Karpas-422 (cell line): ENCODE data around the gene NUDCD3. TPM values are rescaled to one million over a fixed set of nuclear protein-coding genes. Genes with fewer than 3 reads are reported as not detected.

Experiments used
- DNase-seq: peaks from one replicate; pipeline ENCODE4 v3.0.0-alpha.2; 2015
- H2AFZ ChIP-seq: fragments of 200-600 bp; sonication (generic); 2 replicates; pipeline ENCODE4 v1.6.1; 2014; ENCODE audit warnings: antibody characterized with exemption, low read length, mixed read lengths
- H3K27ac ChIP-seq: fragments of 200-600 bp; sonication (generic); 2 replicates; pipeline ENCODE4 v1.5.1; 2014; ENCODE audit warnings: mild to moderate bottlenecking, low read length, moderate library complexity
- H3K27me3 ChIP-seq: fragments of 200-600 bp; sonication (generic); 2 replicates; pipeline ENCODE4 v1.6.1; 2014; ENCODE audit warnings: low read length, mixed read lengths
- H3K36me3 ChIP-seq: fragments of 200-600 bp; sonication (generic); 2 replicates; pipeline ENCODE4 v1.6.1; 2014; ENCODE audit warnings: low read length, mixed read lengths; ENCODE audit not compliant: insufficient read depth
- H3K4me1 ChIP-seq: fragments of 200-600 bp; sonication (generic); 2 replicates; pipeline ENCODE4 v1.6.1; 2014; ENCODE audit warnings: mild to moderate bottlenecking, low read length, mixed read lengths
- H3K4me2 ChIP-seq: fragments of 200-600 bp; sonication (generic); 2 replicates; pipeline ENCODE4 v1.6.1; 2014; ENCODE audit warnings: low read length, low read depth, mild to moderate bottlenecking; ENCODE audit not compliant: poor library complexity, severe bottlenecking
- H3K4me3 ChIP-seq: fragments of 200-600 bp; sonication (generic); 2 replicates; pipeline ENCODE4 v1.5.1; 2014; ENCODE audit warnings: mild to moderate bottlenecking, antibody characterized with exemption, low read length, mixed read lengths
- H3K79me2 ChIP-seq: fragments of 200-600 bp; sonication (generic); 2 replicates; pipeline ENCODE4 v1.6.1; 2014; ENCODE audit warnings: mild to moderate bottlenecking, low read length, mixed read lengths
- H3K9ac ChIP-seq: fragments of 200-600 bp; sonication (generic); 2 replicates; pipeline ENCODE4 v1.6.0; 2014; ENCODE audit warnings: low read length
- H3K9me2 ChIP-seq: fragments of 200-600 bp; sonication (generic), shearing (Covaris generic); replicated peaks from 2 replicates; pipeline ENCODE4 v1.6.0; 2014; ENCODE audit warnings: mild to moderate bottlenecking, low read length, moderate library complexity; ENCODE audit not compliant: insufficient read depth
- H3K9me3 ChIP-seq: fragments of 300-700, 200-600 bp; sonication (generic); 2 replicates; pipeline ENCODE4 v1.6.1; 2014; ENCODE audit warnings: low read length, mixed read lengths
- H4K20me1 ChIP-seq: fragments of 200-600 bp; sonication (generic); 2 replicates; pipeline ENCODE4 v1.6.1; 2014; ENCODE audit warnings: mild to moderate bottlenecking, antibody characterized with exemption, low read length, low read depth; ENCODE audit not compliant: insufficient read depth
- total RNA-seq: library from RNA; depleted of rRNA; stranded (reverse); fragments of >200 nt; shearing (Covaris generic); gene quantifications from 2 replicates; pipeline ENCODE4 v1.2.3, GENCODE V29; 2014; ENCODE audit warnings: low replicate concordance

NUDCD3 gene
- total RNA-seq, 1 experiment from 2014 or later, result 56.1 TPM

DNA sequence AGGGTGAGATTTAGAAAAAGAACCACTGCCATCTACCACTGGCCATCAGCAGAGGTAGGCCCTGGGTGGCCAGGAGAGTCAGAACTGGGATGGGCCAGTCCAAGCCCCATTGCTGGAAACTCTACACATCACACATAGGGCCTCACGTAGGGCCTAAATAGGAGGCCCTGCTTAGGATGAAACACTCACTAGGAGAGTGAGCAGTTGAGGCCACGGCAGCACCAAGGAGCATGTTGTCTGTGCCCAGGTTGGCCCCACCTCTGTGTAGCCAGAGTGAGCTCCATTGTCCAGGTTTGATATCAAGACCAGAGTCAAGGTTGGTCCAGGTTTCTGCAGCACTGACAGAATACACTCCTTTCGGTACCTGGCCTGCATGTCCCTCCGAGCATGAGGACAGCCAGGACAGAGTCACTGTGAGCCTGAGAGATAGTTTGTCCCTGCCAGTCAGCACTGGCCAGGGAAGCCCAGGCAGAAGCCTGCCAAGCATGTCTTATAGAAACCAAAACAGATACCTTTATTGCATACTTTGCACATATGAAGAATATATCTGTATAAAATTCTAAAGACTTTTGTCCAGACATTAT, 87.2 kb downstream of the NUDCD3 start:
- no peaks in the 10 kb centered on the region for H3K9me2 ChIP-seq
- H3K9ac ChIP-seq, result no peak overlapping the region
- H2AFZ ChIP-seq, result no peak overlapping the region
- H3K36me3 ChIP-seq, result peaks cover 4% of the 10 kb centered on the region; the same call in 1 of the 2 replicates
- no peak overlapping the region for H3K4me3 ChIP-seq
- peaks cover 8% of the 10 kb centered on the region for H3K4me1 ChIP-seq
- no peaks in the 10 kb centered on the region for H4K20me1 ChIP-seq
- H3K27ac ChIP-seq, result no peak overlapping the region
- peaks cover 61% of the 10 kb centered on the region for H3K79me2 ChIP-seq
- H3K27me3 ChIP-seq, result no peaks in the 10 kb centered on the region
- no peak overlapping the region for H3K4me2 ChIP-seq
- no peak for DNase-seq
- no peaks in the 10 kb centered on the region for H3K9me3 ChIP-seq

GRCh38 chr7:44402401-44403060, 87.9 kb downstream of the NUDCD3 start:
- no peak overlapping the region for H2AFZ ChIP-seq
- H3K4me1 ChIP-seq, result peaks cover 8% of the 10 kb centered on the region
- H3K9me2 ChIP-seq, result no peaks in the 10 kb centered on the region
- H3K27me3 ChIP-seq, result no peaks in the 10 kb centered on the region
- H3K9ac ChIP-seq, result no peak overlapping the region
- H3K4me3 ChIP-seq, result no peak overlapping the region
- H3K4me2 ChIP-seq, result no peak overlapping the region
- H4K20me1 ChIP-seq, result no peaks in the 10 kb centered on the region
- H3K9me3 ChIP-seq, result no peaks in the 10 kb centered on the region
- no peak overlapping the region for H3K27ac ChIP-seq
- H3K79me2 ChIP-seq, result peaks cover 54% of the 10 kb centered on the region
- no peak for DNase-seq
- peaks cover 4% of the 10 kb centered on the region; the same call in 1 of the 2 replicates for H3K36me3 ChIP-seq

DNA sequence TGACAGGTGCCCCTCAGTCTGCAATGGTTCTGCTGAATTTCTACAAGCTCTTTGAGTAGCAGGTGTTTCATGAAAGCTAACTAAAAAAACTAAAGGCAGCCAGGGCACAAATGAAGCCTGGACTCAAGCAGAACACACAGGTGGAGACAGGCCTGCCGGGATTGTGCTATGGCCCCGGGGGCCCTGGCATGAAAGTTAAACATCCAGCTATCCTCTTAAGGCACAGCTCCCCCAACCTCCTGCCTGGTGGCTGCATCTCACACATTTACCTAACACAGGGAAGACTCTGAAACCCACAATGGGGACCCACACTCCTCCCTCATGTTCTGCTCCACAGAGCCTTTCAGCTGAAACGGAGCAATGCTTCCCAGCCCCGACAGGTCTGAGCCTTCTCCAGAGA, 88.8 kb downstream of the NUDCD3 start:
- no peaks in the 10 kb centered on the region for H3K9me3 ChIP-seq
- no peak for DNase-seq
- H3K27ac ChIP-seq, result no peak overlapping the region
- H3K4me3 ChIP-seq, result no peak overlapping the region
- H2AFZ ChIP-seq, result no peak overlapping the region
- no peak overlapping the region for H3K4me2 ChIP-seq
- peaks cover 4% of the 10 kb centered on the region; the same call in 1 of the 2 replicates for H3K36me3 ChIP-seq
- no peaks in the 10 kb centered on the region for H3K9me2 ChIP-seq
- no peaks in the 10 kb centered on the region for H4K20me1 ChIP-seq
- peaks cover 8% of the 10 kb centered on the region for H3K4me1 ChIP-seq
- peaks cover 46% of the 10 kb centered on the region for H3K79me2 ChIP-seq
- no peak overlapping the region for H3K9ac ChIP-seq
- no peaks in the 10 kb centered on the region for H3K27me3 ChIP-seq

GRCh38 chr7:44400033-44400511, 90.4 kb downstream of the NUDCD3 start:
- H3K4me1 ChIP-seq, result peaks cover 8% of the 10 kb centered on the region
- peaks cover 4% of the 10 kb centered on the region; the same call in 1 of the 2 replicates for H3K36me3 ChIP-seq
- no peaks in the 10 kb centered on the region for H4K20me1 ChIP-seq

GRCh38 chr7:44398953-44399574, 91.4 kb downstream of the NUDCD3 start:
- Histone ChIP-seq H3K27me3 (no peaks in the 10 kb centered on the region), H2AFZ (no peak overlapping the region), H3K9me3 (no peaks in the 10 kb centered on the region), H3K4me3 (no peak overlapping the region), H4K20me1 (no peaks in the 10 kb centered on the region), H3K4me2 (no peak overlapping the region), H3K27ac (no peak overlapping the region), H3K79me2 (peaks cover 29% of the 10 kb centered on the region), H3K4me1 (peaks cover 8% of the 10 kb centered on the region), H3K36me3 (peaks cover 4% of the 10 kb centered on the region; the same call in 1 of the 2 replicates), H3K9ac (no peak overlapping the region), H3K9me2 (no peaks in the 10 kb centered on the region)
- DNase-seq, result no peak

More at GRCh38 chr7:44400033-44400511, 90.4 kb downstream of the NUDCD3 start:
- Histone ChIP-seq H3K27ac (no peak overlapping the region), H3K79me2 (peaks cover 31% of the 10 kb centered on the region), H3K27me3 (no peaks in the 10 kb centered on the region), H3K4me2 (no peak overlapping the region), H3K9ac (no peak overlapping the region), H3K9me3 (no peaks in the 10 kb centered on the region), H3K9me2 (no peaks in the 10 kb centered on the region), H2AFZ (no peak overlapping the region), H3K4me3 (no peak overlapping the region)
- no peak for DNase-seq

GRCh38 chr7:44398511-44398911, 91.9 kb downstream of the NUDCD3 start:
- H3K27ac ChIP-seq, result no peak overlapping the region

GRCh38 chr7:44396931-44397545, 93.4 kb downstream of the NUDCD3 start:
- H3K27me3 ChIP-seq, result no peaks in the 10 kb centered on the region
- H3K79me2 ChIP-seq, result peaks cover 25% of the 10 kb centered on the region
- H4K20me1 ChIP-seq, result no peaks in the 10 kb centered on the region
- no peaks in the 10 kb centered on the region for H3K9me2 ChIP-seq
- peaks cover 8% of the 10 kb centered on the region for H3K4me1 ChIP-seq
- H3K9ac ChIP-seq, result no peak overlapping the region
- H3K4me3 ChIP-seq, result no peak overlapping the region
- no peak for DNase-seq
- H2AFZ ChIP-seq, result no peak overlapping the region
- no peaks in the 10 kb centered on the region for H3K9me3 ChIP-seq
- H3K4me2 ChIP-seq, result no peak overlapping the region
- H3K27ac ChIP-seq, result no peak overlapping the region
- H3K36me3 ChIP-seq, result no peaks in the 10 kb centered on the region

More at GRCh38 chr7:44398511-44398911, 91.9 kb downstream of the NUDCD3 start:
- Histone ChIP-seq H3K4me3 (no peak overlapping the region), H3K4me2 (no peak overlapping the region), H3K9ac (no peak overlapping the region), H3K79me2 (peaks cover 29% of the 10 kb centered on the region), H3K4me1 (peaks cover 8% of the 10 kb centered on the region), H3K9me3 (no peaks in the 10 kb centered on the region), H3K27me3 (no peaks in the 10 kb centered on the region), H4K20me1 (no peaks in the 10 kb centered on the region), H3K9me2 (no peaks in the 10 kb centered on the region), H2AFZ (no peak overlapping the region), H3K36me3 (peaks cover 4% of the 10 kb centered on the region; the same call in 1 of the 2 replicates)
- DNase-seq, result no peak

DNA sequence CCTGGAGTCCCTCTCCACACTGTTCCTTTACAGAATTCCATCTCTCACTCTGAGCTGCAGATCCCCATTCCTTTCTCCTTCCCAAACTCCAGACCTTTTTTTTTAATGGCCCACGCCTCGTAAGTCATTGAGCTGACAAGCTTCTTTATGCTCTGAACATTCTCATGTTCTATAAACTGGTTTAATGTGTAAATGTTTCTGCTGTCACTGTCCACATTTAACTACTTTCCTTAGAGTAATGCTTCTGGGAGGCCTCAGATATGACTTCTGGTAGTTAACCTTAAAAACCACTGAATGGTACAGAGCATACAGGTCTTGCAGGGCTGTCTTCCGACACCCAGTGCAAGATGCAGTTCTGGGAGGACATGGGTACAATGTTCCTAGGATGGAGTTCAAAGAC, 94.0 kb downstream of the NUDCD3 start:
- H3K4me1 ChIP-seq, result peaks cover 8% of the 10 kb centered on the region
- no peak overlapping the region for H3K27ac ChIP-seq
- no peaks in the 10 kb centered on the region for H3K9me3 ChIP-seq
- H3K79me2 ChIP-seq, result peaks cover 21% of the 10 kb centered on the region
- H3K9ac ChIP-seq, result no peak overlapping the region
- H3K9me2 ChIP-seq, result no peaks in the 10 kb centered on the region
- no peak overlapping the region for H3K4me2 ChIP-seq
- no peaks in the 10 kb centered on the region for H3K36me3 ChIP-seq
- H2AFZ ChIP-seq, result no peak overlapping the region
- DNase-seq, result no peak
- no peaks in the 10 kb centered on the region for H3K27me3 ChIP-seq
- no peaks in the 10 kb centered on the region for H4K20me1 ChIP-seq
- no peak overlapping the region for H3K4me3 ChIP-seq
